Gastroesophageal sphincter (tissue), 3 donors: ENCODE results near the gene CREM.

Source experiments
- CTCF ChIP-seq, 4 experiments: fragments of 200-600 bp in 2 of 4; fragments of 450-650 bp in 2 of 4; sonication (generic) in 1 of 4; IDR thresholded peaks; one replicate each; pipeline ENCODE4 v1.5.1; 2017 to 2019; ENCODE audit warnings: antibody characterized with exemption in 4 of 4, mild to moderate bottlenecking in 2 of 4, moderate library complexity in 2 of 4
- EP300 ChIP-seq: sonication (generic); formaldehyde crosslinking; IDR thresholded peaks from one replicate; pipeline ENCODE4 v1.6.1; 2017; ENCODE audit warnings: antibody characterized with exemption, mild to moderate bottlenecking

- no peak for TF ChIP-seq CTCF (IDR thresholded peaks at IDR 0.05)
- TF ChIP-seq EP300: no peak
These were observed 133.2 kb downstream of the CREM start for GRCh38 chr10:35259769-35260397.
